Coronary artery (tissue), 2 donors: Measurements from ENCODE around the gene A4GALT.
A peak's percentile ranks its signal among the peaks of the same experiment; 100 is the strongest.

Experiments
- DNase-seq: peaks from one replicate; pipeline ENCODE4 v3.0.0-alpha.2; 2017; ENCODE audit warnings: low spot score
- H3K27ac ChIP-seq, 2 donors: fragments of 200-600 bp; sonication (generic); one replicate each; pipeline ENCODE4 v1.5.1; 2016 to 2019
- H3K4me3 ChIP-seq: fragments of 200-600 bp; sonication (generic); 2 replicates; pipeline ENCODE4 v1.5.1; 2016; ENCODE audit warnings: mild to moderate bottlenecking, moderate library complexity
- TF ChIP-seq, protein P1 (sequence below): fragments of 200-600 bp; sonication (generic); IDR thresholded peaks from one replicate; pipeline ENCODE4 v1.5.1; 2019; ENCODE audit warnings: antibody characterized with exemption

Gene A4GALT

DNA sequence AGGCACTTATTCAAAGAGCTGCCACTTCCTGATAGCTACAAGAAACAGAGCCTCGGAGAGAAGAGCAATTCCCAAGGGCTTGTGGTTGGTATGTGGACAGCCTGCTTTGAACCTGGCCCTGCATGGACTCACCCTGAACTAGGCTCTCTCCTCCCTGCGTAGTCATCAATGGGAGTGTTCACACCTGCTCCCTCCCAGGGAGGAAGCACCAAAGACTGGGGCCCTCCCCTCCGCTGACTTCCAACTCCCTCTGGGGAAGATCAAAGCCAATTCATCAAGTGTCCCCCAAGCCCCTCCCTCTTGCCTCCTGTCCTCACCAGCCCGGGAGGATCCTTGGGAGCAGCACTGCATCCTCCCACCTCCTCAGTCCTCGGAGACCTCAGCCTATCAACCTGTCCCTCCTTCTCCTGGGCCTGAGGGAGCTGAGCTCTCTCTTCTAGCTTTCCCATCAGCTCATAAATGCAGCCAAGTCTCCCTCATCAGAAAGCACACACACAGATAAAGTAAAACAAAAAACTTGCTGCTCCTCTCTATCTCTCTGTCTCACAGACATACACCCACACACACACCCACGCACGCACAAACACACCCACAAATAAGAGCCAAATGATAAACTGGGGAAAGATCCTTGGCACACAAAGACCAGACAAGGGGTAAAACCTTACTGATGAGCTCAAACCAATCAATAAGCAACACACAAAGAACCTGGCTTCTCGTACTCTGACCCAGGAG, 3.3 kb downstream of the A4GALT start:
- peak overlapping the region; percentile 10 for H3K4me3 ChIP-seq

DNA sequence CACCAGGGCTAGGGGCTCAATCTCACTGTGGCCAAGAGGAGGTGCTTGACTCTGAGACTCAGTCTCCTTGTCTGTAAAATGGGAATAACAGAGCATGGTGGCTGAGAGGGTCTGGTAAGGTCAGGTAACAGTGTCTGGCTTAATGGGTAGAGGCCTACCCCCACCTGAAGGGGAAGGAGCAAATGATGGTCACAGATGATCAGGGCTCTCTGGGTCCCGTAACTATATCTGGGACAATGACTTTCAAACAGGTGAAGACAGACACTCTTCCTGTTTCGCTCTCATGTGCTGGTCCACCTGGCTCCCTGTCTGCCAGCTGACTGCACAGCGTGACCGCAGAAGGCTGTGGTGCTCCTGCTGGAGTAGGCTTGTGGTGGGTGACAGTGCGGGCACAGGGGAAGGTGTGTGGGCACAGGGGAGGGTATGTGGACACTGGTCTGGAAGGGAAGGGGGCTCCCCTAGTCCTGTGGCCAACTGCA, 4.0 kb downstream of the A4GALT start:
- TF ChIP-seq, protein P1, sequence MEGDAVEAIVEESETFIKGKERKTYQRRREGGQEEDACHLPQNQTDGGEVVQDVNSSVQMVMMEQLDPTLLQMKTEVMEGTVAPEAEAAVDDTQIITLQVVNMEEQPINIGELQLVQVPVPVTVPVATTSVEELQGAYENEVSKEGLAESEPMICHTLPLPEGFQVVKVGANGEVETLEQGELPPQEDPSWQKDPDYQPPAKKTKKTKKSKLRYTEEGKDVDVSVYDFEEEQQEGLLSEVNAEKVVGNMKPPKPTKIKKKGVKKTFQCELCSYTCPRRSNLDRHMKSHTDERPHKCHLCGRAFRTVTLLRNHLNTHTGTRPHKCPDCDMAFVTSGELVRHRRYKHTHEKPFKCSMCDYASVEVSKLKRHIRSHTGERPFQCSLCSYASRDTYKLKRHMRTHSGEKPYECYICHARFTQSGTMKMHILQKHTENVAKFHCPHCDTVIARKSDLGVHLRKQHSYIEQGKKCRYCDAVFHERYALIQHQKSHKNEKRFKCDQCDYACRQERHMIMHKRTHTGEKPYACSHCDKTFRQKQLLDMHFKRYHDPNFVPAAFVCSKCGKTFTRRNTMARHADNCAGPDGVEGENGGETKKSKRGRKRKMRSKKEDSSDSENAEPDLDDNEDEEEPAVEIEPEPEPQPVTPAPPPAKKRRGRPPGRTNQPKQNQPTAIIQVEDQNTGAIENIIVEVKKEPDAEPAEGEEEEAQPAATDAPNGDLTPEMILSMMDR: no peak
- DNase-seq: no peak
- Histone ChIP-seq H3K27ac (peak overlapping the region in 1 of 2 donors; percentile 56), H3K4me3 (no peak overlapping the region)

More for the DNA sequence above, 3.3 kb downstream of the A4GALT start:
- TF ChIP-seq, protein P1: no peak
- DNase-seq: no peak
- peak overlapping the region in 1 of 2 donors; percentile 56 for H3K27ac ChIP-seq

DNA sequence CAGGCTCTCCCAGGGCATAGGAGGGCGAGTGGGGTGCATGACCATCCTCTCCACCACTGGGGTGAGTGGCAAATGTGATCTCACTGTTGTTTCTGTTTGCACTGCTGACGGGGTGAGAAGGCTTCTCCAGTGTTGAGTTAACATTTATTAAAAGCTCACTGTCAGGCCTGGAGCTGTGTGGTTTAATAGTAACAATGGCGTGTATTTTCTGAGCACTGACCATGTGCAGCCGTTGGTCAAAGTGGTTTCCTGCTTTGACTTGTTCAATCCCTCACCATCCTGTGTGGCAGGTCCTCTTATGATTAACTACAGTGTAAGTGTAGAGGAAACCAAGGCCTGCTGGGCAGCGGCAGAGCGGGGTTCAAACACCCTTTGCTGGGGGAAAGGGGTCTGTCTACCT, 4.4 kb downstream of the A4GALT start:
- TF ChIP-seq, protein P1: no peak
- Histone ChIP-seq H3K4me3 (no peak overlapping the region), H3K27ac (peak overlapping the region in 1 of 2 donors; percentile 56)
- no peak for DNase-seq

DNA sequence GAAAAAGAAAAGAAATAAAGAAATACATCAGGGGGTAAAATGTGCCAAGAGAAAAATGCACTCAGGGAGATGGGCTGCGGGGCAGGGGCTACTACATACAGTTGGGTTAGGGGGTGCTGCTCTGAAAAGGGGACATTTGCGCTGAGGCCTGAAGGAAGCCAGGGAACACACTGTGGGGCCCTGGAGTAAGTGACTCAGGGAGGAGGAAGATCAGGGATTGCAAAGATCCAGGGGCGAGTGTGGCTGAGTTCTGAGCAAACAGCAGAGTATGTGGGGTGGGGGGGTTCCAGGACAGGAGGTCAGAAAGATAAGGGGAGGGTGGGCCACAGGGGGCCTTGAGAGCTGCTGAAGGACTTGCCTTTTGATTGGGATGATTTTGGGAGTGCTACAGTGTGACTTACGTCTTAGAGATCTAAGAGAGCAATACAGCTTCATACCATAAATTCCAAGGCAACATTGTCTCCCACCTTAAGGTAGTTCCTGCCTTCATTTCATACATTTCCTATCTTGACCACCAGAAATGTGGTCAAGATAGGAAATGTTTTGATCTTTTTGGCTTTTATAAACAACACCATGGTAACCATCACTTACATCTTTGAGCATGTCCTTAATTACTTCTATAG, 5.8 kb downstream of the A4GALT start:
- no peak overlapping the region for H3K4me3 ChIP-seq
- TF ChIP-seq, protein P1: no peak
- H3K27ac ChIP-seq: peak overlapping the region in 1 of 2 donors; percentile 41
- DNase-seq: no peak

DNA sequence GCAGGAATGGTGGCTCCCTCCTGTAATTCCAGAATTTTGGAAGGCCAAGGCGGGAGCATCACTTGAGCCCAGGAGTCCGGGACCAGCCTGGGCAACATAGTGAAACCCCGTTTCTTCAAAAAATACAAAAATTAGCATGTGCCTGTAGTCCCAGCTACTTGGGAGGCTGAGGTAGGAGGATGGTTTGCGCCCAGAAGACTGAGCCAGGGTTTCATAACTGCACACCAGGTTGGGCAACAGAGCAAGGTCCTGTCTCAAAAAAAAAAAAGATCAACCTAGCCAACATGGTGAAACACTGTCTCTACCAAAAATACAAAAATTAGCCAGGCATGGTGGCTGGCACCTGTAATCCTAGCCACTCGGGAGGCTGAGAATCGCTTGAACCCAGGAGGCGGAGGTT, 6.4 kb downstream of the A4GALT start:
- Histone ChIP-seq H3K27ac (no peak overlapping the region), H3K4me3 (no peak overlapping the region)
- no peak for DNase-seq
- TF ChIP-seq, protein P1: no peak

DNA sequence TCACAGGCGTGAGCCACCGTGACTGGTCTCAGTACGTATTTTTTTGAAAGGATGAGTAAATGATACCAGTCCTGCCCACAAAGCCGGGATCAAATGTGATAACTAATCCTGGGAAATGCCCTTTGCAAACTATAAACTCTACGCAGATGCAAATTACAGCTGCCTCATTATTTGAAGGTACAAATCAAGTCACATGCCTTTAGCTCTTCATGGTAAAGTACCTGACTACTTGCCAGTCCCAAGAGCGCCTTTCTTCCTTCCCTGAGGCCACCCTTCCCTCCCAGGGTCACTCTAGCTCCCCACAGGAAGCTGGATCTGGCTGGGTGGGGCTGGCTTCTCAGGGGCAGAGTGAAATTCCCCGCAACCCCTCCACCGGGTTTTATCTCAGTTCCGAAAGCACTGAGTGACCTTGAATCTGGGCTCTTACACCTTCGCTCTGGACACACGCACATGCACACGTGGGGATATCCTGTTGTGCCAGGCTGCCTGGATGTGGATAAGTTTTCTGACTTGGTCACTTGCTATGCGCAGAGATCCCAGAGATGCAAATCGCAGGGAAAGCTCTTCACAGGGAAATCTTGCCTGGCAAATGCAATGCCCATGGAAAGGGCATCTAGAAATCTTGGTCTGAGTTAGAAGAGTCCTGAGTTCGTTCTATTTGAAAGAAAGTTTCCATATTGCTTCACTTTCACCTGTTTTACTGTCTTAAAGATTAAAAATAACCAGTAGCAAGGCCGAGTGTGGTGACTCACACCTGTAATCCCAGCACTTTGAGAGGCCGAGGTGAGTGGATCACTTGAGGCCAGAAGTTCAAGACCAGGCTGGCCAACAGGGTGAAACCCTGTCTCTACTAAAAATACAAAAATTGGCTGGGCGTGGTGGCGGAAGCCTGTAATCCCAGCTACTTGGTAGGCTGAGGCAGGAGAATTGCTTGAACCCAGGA, 8.5 kb downstream of the A4GALT start:
- Histone ChIP-seq H3K27ac (peak overlapping the region; percentile 5 to 51), H3K4me3 (no peak overlapping the region)
- DNase-seq: no peak
- TF ChIP-seq, protein P1: no peak
